ENCODE measurements around the gene SP100. TPM values are rescaled to one million over a fixed set of nuclear protein-coding genes. Genes with fewer than 3 reads are reported as not detected.

Gene SP100
- total and polyA plus RNA-seq, 2 of the 4 experiments (the other 2 are of a cell fraction), result 50.6 to 69.0 TPM

- H4K20me1 ChIP-seq (ENCODE audit: insufficient read depth, low read length), result no peaks in the 10 kb centered on the region
- ATAC-seq (ENCODE audit: low read depth), result no peak
- no peak overlapping the region for H3K9ac ChIP-seq (ENCODE audit: low read depth, low read length)
- H4K91ac ChIP-seq (ENCODE audit: insufficient read depth, low read depth, low read length), result no peak overlapping the region
- H3K14ac ChIP-seq (replicated peaks; ENCODE audit: low read depth, low read length), result no peak overlapping the region
- H3K23ac ChIP-seq (ENCODE audit: low read depth, low read length), result no peak overlapping the region
- BruUV-seq (replicated peaks), result no TSS peak
- no peaks in the 10 kb centered on the region for H3K4me1 ChIP-seq (ENCODE audit: control insufficient read depth, insufficient read depth, low read length)
- no peak for DNase-seq
- dilution Hi-C loops (cut with HindIII; ENCODE audit: low sequenced_read_pairs, unreplicated experiment), result no loop called here
- POLR2A ChIA-PET (ENCODE audit: unreplicated experiment), result no interaction called here
- no peak overlapping the region for H4K8ac ChIP-seq (ENCODE audit: low read depth in 2 of 2, low read length in 2 of 2)
- H2BK5ac ChIP-seq (ENCODE audit: low read depth, low read length, poor library complexity, severe bottlenecking), result no peak overlapping the region
- H3K4me3 ChIP-seq (ENCODE audit: insufficient read depth, low read depth, low read length), result no peak overlapping the region
- in situ Hi-C loops (cut with MboI; ENCODE audit: low sequenced_read_pairs), result no loop called here
- H3K27ac ChIP-seq (ENCODE audit: insufficient read depth, low read length), result no peak overlapping the region
- H2BK15ac ChIP-seq (ENCODE audit: low read depth, low read length), result no peak overlapping the region
- no peak for TF ChIP-seq BHLHE40 (IDR thresholded peaks at IDR 0.05; ENCODE audit: low read depth, low read length)
- no peak for TF ChIP-seq CHD1 (IDR thresholded peaks at IDR 0.05; ENCODE audit: low read depth, low read length)
- no peak for TF ChIP-seq ELK1 (IDR thresholded peaks at IDR 0.05; ENCODE audit: borderline replicate concordance, low read depth, low read length)
- no peak for TF ChIP-seq RAD21 (IDR thresholded peaks at IDR 0.05; ENCODE audit: low read length)
- no peak for TF ChIP-seq USF2 (IDR thresholded peaks at IDR 0.05; ENCODE audit: low read depth, low read length)
- no peak for TF ChIP-seq RFX5 (IDR thresholded peaks at IDR 0.05; ENCODE audit: low read depth, low read length)
- TF ChIP-seq FOS (IDR thresholded peaks at IDR 0.05; ENCODE audit: low read depth, low read length), result no peak
- no peak for TF ChIP-seq MAFK (IDR thresholded peaks at IDR 0.05; ENCODE audit: low read depth, low read length)
- TF ChIP-seq CEBPB (IDR thresholded peaks at IDR 0.05; ENCODE audit: low read depth, low read length), result no peak
- no peak for TF ChIP-seq NFE2L2 (IDR thresholded peaks at IDR 0.05; ENCODE audit: low read depth, low read length)
- TF ChIP-seq RCOR1 (IDR thresholded peaks at IDR 0.05; ENCODE audit: insufficient replicate concordance, low read length), result no peak
- CTCF ChIA-PET, result no interaction called here
- H3K4me2 ChIP-seq (ENCODE audit: low read depth, low read length), result no peak overlapping the region
- no peak overlapping the region for H2BK120ac ChIP-seq (ENCODE audit: low read depth, low read length)
- H2AFZ ChIP-seq (replicated peaks; ENCODE audit: low read length, poor library complexity), result no peak overlapping the region
- peaks cover 9% of the 10 kb centered on the region in 2 experiments; a peak in 3 of 4 replicates for H3K79me1 ChIP-seq (ENCODE audit: low read depth in 1 of 2, low read length in 2 of 2)
- no peak overlapping the region for H3K4ac ChIP-seq (ENCODE audit: low read depth, low read length)
- intact Hi-C loops (cut with micrococcal nuclease), result loop anchor here (10.0 kb wide), 1 partner anchor 220 kb away; no protein-coding TSS in a partner anchor
- no peak overlapping the region for H2AK9ac ChIP-seq (replicated peaks; ENCODE audit: low read depth, low read length, poor library complexity)
- H4K5ac ChIP-seq (ENCODE audit: low read depth, low read length), result no peak overlapping the region
- H3K56ac ChIP-seq (ENCODE audit: extremely low read depth, insufficient read depth, low read length), result no peak overlapping the region
- no CpG with 5 or more reads among the region's 2 CpGs for WGBS, 2 experiments (ENCODE audit: extremely low coverage in 2 of 2, insufficient read length in 1 of 2)
- no peak overlapping the region for H3K18ac ChIP-seq (ENCODE audit: low read depth, low read length)
- H2BK20ac ChIP-seq (ENCODE audit: low read depth, low read length), result no peak overlapping the region
- H3K9me3 ChIP-seq (ENCODE audit: control insufficient read depth, insufficient read depth, low read length), result peaks cover 2% of the 10 kb centered on the region; the same call in 1 of the 2 replicates
- H3K36me3 ChIP-seq (ENCODE audit: control insufficient read depth, insufficient read depth, low read length), result peaks cover 16% of the 10 kb centered on the region
- no peak overlapping the region for H2AK5ac ChIP-seq (ENCODE audit: low read depth, low read length)
- no peaks in the 10 kb centered on the region for H3K27me3 ChIP-seq (ENCODE audit: control insufficient read depth, insufficient read depth, low read length)
- peaks cover 8% of the 10 kb centered on the region; the same call in 1 of the 2 replicates for H3K9me1 ChIP-seq (ENCODE audit: insufficient read depth, low read length)
These were observed 39.1 kb downstream of the SP100 start for GRCh38 chr2:230455005-230455684.
